ENCODE data around the gene GJD4. TPM values are rescaled to one million over a fixed set of nuclear protein-coding genes. Genes with fewer than 3 reads are reported as not detected.

GJD4 gene
- total RNA-seq, 2 experiments from 2014 or later, result not detected

DNA sequence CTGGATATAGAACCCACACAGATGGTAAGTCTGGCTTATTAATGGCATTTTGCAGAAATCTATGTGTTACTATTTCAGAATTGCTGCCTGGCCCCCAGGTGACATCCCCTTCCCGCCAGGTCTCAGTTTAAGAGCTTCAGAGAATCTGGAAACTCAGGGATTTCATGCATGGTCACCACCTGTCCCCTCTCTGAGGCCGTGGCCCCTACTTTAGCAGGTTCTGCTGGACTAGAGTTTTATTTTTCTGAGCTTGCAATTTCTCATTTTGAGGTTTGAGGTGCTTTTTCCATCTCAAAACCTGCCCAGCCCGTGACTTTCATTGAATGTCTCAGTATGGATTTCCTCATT, 24.7 kb upstream of the GJD4 start:
- CTCF ChIA-PET, result interaction anchor here (0.9 kb wide), 1 partner anchor 19 kb away, joined by 3 read pairs; no protein-coding TSS in a partner anchor
- Mint-ChIP-seq H3K4me3 (no peak overlapping the region), H3K4me1 (ENCODE audit: low read depth) (no peaks in the 10 kb centered on the region), H3K36me3 (ENCODE audit: low read depth) (peaks cover 3% of the 10 kb centered on the region), H3K27me3 (ENCODE audit: low read depth) (peaks cover 2% of the 10 kb centered on the region), H3K9me3 (ENCODE audit: insufficient read depth) (no peaks in the 10 kb centered on the region), H3K27ac (no peak overlapping the region)
- POLR2A ChIA-PET, result no interaction called here
- DNase-seq (no peak), ATAC-seq (no peak)

DNA sequence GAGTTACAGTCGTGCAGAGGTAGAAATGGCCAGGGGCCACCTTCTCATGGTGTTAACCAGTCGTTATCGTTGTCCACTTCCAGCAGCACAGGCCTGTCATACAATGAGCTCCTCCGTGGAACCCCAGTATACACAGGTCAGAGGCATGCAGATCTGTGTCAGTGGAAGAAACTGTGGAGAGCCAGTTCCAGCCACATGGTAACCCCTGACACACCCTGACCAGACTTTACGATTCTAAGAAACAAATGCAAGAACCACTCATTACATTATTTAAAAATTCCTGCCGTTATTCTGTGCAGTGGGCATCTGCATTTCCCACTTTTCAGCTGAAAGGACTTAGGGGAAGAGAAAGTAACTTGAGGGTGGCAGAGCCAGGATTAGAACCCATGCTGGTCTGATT, 23.5 kb upstream of the GJD4 start:
- no peak for DNase-seq
- no peaks in the 10 kb centered on the region for H3K9me3 Mint-ChIP-seq (ENCODE audit: insufficient read depth)
- POLR2A ChIA-PET, result no interaction called here
- H3K4me1 Mint-ChIP-seq (ENCODE audit: low read depth), result no peaks in the 10 kb centered on the region
- peaks cover 2% of the 10 kb centered on the region for H3K27me3 Mint-ChIP-seq (ENCODE audit: low read depth)
- H3K36me3 Mint-ChIP-seq (ENCODE audit: low read depth), result no peaks in the 10 kb centered on the region
- CTCF ChIA-PET, result no interaction called here
- H3K27ac Mint-ChIP-seq, result no peak overlapping the region
- H3K4me3 Mint-ChIP-seq, result no peak overlapping the region
- ATAC-seq, result no peak

DNA sequence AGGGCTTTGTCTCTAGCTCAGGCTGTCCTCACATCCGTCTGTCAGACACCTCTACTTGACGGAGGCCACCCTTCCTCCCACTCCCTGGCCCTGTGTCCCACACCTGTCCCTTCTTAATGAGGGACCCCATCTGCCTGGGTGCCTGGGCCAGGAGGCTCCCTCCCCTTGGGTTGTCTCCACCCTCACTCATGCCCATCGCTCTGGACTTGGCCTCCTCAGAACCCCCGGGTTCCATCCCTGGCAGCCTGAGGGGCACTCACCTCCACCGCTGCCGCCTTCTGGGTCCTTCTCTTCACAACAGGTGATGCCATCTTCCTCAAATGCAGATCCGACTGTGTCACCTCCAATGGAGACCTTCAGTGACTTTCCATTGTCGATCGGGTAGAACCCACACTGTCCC, 20.2 kb upstream of the GJD4 start:
- POLR2A ChIA-PET, result no interaction called here

DNA sequence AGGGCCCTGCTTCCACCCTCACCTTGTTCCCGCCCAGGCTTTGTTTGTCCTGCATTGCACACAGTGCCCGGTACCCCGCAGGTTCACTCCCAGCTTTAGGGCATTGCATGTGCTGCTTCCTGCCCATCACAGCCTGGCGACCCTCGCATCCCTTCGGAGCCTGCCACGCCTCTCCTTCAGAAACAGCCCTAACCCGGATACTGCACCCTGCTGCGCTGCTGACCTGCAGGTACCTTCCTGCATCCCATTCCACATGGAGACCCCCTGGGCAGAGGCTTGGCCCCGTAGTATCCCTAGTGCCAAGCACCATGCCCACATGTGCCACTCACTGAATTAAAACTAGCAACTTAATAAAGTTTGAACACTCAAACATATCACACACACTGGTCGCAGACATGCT, 19.8 kb upstream of the GJD4 start:
- peaks cover 5% of the 10 kb centered on the region for H3K27me3 Mint-ChIP-seq (ENCODE audit: low read depth)
- H3K36me3 Mint-ChIP-seq (ENCODE audit: low read depth), result no peaks in the 10 kb centered on the region
- DNase-seq, result no peak
- no peaks in the 10 kb centered on the region for H3K4me1 Mint-ChIP-seq (ENCODE audit: low read depth)
- H3K27ac Mint-ChIP-seq, result no peak overlapping the region
- ATAC-seq, result no peak
- no peak overlapping the region for H3K4me3 Mint-ChIP-seq
- H3K9me3 Mint-ChIP-seq (ENCODE audit: insufficient read depth), result no peaks in the 10 kb centered on the region
- ChIA-PET POLR2A (no interaction called here), CTCF (no interaction called here)

More for the DNA sequence above, 20.2 kb upstream of the GJD4 start:
- Mint-ChIP-seq H3K36me3 (ENCODE audit: low read depth) (no peaks in the 10 kb centered on the region), H3K4me1 (ENCODE audit: low read depth) (no peaks in the 10 kb centered on the region), H3K4me3 (no peak overlapping the region), H3K9me3 (ENCODE audit: insufficient read depth) (no peaks in the 10 kb centered on the region), H3K27ac (no peak overlapping the region), H3K27me3 (ENCODE audit: low read depth) (peaks cover 5% of the 10 kb centered on the region)
- CTCF ChIA-PET, result no interaction called here
- ATAC-seq, result no peak
- no peak for DNase-seq

DNA sequence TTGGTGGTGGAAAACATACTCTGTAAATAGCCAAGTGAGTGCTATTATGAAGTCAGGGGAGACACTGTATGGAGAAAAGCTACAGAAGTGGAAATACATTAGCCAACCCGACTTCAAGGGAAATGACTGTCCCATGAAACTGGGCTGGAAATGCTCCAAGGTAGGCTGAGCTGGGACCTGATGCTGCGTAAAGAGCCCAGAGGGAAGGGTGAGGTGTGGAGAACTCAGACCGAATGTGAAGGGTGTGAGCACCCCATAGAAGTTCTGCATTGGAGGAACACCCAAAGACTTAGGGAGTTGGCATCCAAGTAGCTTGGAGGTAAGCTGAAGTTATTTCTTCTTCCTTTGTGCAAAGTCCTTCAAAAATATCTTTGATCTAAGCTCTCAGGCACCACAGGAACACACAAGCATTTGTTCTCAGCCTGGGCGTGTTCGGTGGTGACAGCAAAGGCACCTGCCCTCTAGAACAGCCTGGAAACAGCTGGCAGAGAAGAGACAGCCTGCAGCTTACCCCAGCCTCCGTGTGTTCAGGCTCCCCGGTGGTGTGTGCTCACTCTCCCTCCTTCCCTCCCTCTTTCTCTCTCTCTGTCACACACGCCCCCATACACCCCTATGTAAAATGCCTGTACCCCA, 19.1 kb upstream of the GJD4 start:
- Mint-ChIP-seq H3K4me3 (no peak overlapping the region), H3K4me1 (ENCODE audit: low read depth) (no peaks in the 10 kb centered on the region), H3K9me3 (ENCODE audit: insufficient read depth) (no peaks in the 10 kb centered on the region), H3K36me3 (ENCODE audit: low read depth) (no peaks in the 10 kb centered on the region), H3K27ac (no peak overlapping the region), H3K27me3 (ENCODE audit: low read depth) (peaks cover 2% of the 10 kb centered on the region)
- DNase-seq, result no peak
- ChIA-PET CTCF (no interaction called here), POLR2A (no interaction called here)
- peak; percentile 39 for ATAC-seq

DNA sequence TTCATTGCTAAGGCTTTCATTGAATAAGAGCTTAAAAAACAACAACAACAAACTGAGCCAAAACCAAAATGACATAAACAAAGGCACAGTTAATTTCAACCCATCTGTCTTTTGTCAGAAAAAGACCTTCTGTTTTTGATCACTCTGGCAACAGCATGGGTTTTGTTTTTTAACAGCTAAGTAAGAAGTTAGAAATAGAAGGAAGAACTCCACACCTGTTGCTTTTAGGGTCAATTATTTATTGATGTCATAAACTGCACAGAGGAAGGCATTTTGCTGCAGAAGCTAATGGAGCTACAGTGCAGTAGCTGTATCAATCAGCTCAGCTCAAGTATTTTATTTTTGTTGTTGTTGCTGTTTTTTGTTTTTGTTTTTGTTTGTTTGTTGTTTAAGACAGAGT, 16.3 kb upstream of the GJD4 start:
- Mint-ChIP-seq H3K27me3 (ENCODE audit: low read depth) (peaks cover 2% of the 10 kb centered on the region), H3K9me3 (ENCODE audit: insufficient read depth) (no peaks in the 10 kb centered on the region), H3K4me3 (no peak overlapping the region), H3K27ac (no peak overlapping the region), H3K4me1 (ENCODE audit: low read depth) (no peaks in the 10 kb centered on the region), H3K36me3 (ENCODE audit: low read depth) (no peaks in the 10 kb centered on the region)
- ATAC-seq (no peak), DNase-seq (no peak)
- CTCF ChIA-PET, result no interaction called here
- POLR2A ChIA-PET, result no interaction called here

DNA sequence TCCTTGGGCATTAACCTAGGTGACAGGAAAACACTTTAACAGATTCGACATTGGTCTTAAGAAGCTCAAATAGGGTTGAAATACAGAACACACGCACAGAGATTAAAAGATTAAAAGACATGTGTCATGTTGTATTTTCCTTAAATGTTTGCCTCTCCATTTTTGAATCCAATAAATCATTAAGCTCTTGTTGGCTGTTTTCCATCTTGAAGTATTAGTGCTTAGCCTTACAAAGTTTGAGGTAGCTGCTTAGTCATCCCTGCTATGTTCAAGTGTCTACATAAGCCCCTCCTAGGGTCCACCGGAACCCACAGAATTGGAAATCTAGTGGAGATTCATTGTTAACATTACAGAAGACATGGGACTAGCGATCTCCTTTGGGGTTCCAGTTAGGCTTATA, 12.7 kb upstream of the GJD4 start:
- Mint-ChIP-seq H3K4me3 (no peak overlapping the region), H3K27ac (no peak overlapping the region), H3K27me3 (ENCODE audit: low read depth) (no peaks in the 10 kb centered on the region), H3K36me3 (ENCODE audit: low read depth) (no peaks in the 10 kb centered on the region), H3K4me1 (ENCODE audit: low read depth) (no peaks in the 10 kb centered on the region), H3K9me3 (ENCODE audit: insufficient read depth) (no peaks in the 10 kb centered on the region)
- no peak for DNase-seq
- ATAC-seq, result no peak
- CTCF ChIA-PET, result interaction anchor here (1.4 kb wide), 1 partner anchor 29 kb away, joined by 4 read pairs; no protein-coding TSS in a partner anchor
- POLR2A ChIA-PET, result no interaction called here

DNA sequence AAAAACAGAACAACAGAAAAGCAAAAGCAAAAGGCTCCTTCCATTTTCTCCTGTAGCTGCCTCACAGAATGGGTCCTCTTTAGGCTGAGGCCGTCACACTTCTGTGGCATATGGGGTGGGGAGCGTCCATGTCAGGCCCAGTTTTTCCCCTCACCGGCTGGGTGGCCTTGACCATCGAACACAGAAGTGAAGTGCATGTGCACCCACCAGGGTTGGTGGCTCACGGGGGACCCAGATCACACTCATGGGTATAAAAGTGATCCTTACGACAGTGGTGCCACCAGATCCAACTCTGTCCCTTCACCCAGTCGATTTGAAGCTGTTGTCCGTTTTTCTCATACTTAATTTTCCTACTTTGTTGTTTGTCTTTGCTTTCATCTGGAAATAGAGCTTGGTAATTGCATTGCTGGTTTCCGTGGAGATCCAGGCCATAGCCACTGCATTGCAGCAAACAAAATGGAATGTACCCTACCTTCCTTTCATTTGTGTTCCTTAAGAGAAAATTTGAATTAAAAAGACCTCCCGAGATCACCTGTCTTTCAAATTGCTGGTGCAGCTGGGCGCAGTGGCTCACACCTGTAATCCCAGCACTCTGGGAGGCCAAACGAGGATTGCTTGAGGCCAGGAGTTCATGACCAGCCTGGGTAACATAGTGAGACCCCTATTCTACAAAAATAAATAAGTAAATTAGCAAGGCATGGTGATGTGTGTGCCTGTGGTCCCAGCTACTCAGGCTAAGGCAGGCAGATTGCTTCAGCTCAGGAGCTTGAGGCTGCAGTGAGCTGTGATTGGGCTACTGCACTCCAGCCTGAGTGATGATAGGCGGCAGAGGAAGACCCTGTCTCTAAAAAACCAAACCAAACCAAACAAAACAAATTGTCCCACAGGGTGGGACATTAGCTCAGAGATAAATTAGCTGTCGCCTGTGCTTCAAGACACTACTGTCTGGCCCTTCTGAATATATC, 10.7 kb upstream of the GJD4 start:
- Mint-ChIP-seq H3K27ac (no peak overlapping the region), H3K4me1 (ENCODE audit: low read depth) (no peaks in the 10 kb centered on the region), H3K9me3 (ENCODE audit: insufficient read depth) (no peaks in the 10 kb centered on the region), H3K36me3 (ENCODE audit: low read depth) (no peaks in the 10 kb centered on the region), H3K4me3 (no peak overlapping the region), H3K27me3 (ENCODE audit: low read depth) (no peaks in the 10 kb centered on the region)
- DNase-seq (no peak), ATAC-seq (no peak)
- POLR2A ChIA-PET, result no interaction called here
- CTCF ChIA-PET, result no interaction called here

DNA sequence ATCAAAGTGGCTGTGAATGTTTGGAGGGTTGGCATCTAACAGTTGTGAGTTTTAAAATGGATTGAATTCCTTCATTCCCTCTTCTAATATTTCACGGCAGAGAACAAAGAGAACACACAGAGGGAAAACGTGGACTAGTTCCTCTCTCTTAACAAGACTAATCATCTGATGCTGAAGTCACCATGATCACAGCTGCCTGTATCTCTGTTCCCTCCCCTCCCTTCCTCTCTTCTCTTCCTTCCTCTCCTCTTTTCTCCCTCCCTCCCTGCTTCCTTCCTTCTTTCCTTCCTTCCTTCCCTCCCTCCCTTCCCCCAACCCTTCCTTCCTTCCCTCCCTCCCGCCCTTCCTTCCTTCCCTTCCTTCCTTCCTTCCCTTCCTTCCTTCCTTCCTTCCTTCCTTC, 10.0 kb upstream of the GJD4 start:
- Mint-ChIP-seq H3K27me3 (ENCODE audit: low read depth) (peaks cover 2% of the 10 kb centered on the region), H3K9me3 (ENCODE audit: insufficient read depth) (no peaks in the 10 kb centered on the region), H3K27ac (no peak overlapping the region), H3K4me1 (ENCODE audit: low read depth) (no peaks in the 10 kb centered on the region), H3K4me3 (no peak overlapping the region), H3K36me3 (ENCODE audit: low read depth) (no peaks in the 10 kb centered on the region)
- DNase-seq, result no peak
- POLR2A ChIA-PET, result no interaction called here
- ATAC-seq, result no peak
- CTCF ChIA-PET, result no interaction called here

DNA sequence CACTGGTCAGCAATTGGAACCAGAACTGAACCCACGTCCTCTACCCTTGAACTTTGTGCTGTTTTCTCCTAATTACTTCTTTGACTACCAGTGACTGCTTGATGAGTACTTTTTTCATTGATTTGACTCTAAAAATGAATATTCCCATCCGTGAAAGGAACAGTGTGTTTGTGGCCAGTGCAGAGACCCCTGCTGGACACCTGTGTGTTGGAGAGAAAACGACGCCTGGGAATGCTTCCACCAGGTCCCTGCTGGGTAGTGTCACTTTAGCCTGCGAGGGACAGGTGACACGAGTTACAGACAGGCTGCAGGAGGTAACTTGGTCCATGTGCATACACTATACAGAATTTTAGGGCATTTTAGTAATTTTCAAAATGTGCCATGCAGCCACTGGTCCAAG, 6.8 kb upstream of the GJD4 start:
- Mint-ChIP-seq H3K27ac (no peak overlapping the region), H3K4me3 (no peak overlapping the region), H3K9me3 (ENCODE audit: insufficient read depth) (no peaks in the 10 kb centered on the region), H3K27me3 (ENCODE audit: low read depth) (peaks cover 5% of the 10 kb centered on the region), H3K4me1 (ENCODE audit: low read depth) (no peaks in the 10 kb centered on the region), H3K36me3 (ENCODE audit: low read depth) (no peaks in the 10 kb centered on the region)
- CTCF ChIA-PET, result no interaction called here
- POLR2A ChIA-PET, result no interaction called here
- DNase-seq (no peak), ATAC-seq (no peak)

DNA sequence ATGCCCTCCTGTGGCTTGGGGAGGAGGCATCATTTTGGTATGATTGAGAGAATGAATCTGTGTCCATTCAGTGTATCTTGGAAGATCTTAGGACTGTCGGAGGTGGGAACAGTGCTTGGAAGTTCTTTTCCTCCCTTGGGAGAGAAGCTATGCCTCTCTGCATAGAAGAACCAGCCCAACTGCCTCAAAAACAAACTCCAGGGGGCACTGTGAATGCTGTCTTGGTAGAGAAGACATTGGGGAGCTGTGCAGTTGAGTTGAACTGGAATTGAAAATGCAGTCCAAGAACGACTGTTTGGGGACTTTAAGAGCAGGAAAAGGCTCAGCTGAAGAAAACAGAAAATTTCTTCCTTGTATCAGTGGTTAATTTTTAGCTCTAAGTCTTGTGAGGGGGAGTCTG, 4.9 kb upstream of the GJD4 start:
- ChIA-PET POLR2A (no interaction called here), CTCF (no interaction called here)
- Mint-ChIP-seq H3K27ac (no peak overlapping the region), H3K27me3 (ENCODE audit: low read depth) (peaks cover 7% of the 10 kb centered on the region), H3K4me1 (ENCODE audit: low read depth) (no peaks in the 10 kb centered on the region), H3K4me3 (no peak overlapping the region), H3K9me3 (ENCODE audit: insufficient read depth) (no peaks in the 10 kb centered on the region), H3K36me3 (ENCODE audit: low read depth) (no peaks in the 10 kb centered on the region)
- no peak for DNase-seq
- ATAC-seq, result no peak

DNA sequence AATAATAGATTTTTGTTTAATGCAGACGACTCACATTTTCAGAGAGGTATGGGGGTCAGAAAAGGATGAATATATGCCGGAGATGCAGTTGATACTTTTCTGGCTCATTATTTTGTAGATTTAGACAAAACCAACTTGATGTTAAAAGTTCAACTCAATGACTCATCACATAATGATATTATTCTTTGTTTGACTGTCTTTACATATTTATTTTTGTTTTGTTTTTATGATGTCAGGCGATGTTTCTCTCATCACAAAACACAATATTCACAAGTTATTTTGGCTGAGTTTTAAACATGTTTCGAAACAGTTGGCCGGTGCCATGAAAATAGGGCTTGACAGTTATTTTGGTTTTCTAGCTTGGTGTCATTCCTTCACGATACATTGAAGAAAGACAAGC, 1.3 kb downstream of the GJD4 start:
- ATAC-seq (no peak), DNase-seq (no peak)
- Mint-ChIP-seq H3K36me3 (ENCODE audit: low read depth) (no peaks in the 10 kb centered on the region), H3K9me3 (ENCODE audit: insufficient read depth) (no peaks in the 10 kb centered on the region), H3K4me1 (ENCODE audit: low read depth) (peaks cover 6% of the 10 kb centered on the region), H3K27me3 (ENCODE audit: low read depth) (peaks cover 19% of the 10 kb centered on the region), H3K27ac (no peak overlapping the region), H3K4me3 (no peak overlapping the region)
- ChIA-PET POLR2A (no interaction called here), CTCF (no interaction called here)

Data from activated CD8-positive, alpha-beta T cell treated with anti-CD3 and anti-CD28 coated beads, Interleukin-2, amount 10 ng/mL, durations not matched to agents 7 days and 5 days (primary cell).